Lung (tissue), 12 donors: ENCODE results near the gene STRIP1. TPM values are rescaled to one million over a fixed set of nuclear protein-coding genes. Genes with fewer than 3 reads are reported as not detected.
A peak's percentile ranks its signal among the peaks of the same experiment; 100 is the strongest.

Source experiments
- ATAC-seq: fragments of 200-7000 bp; cut with Tn5 transposase; one replicate; pipeline ENCODE4 v1.9.1; 2020; ENCODE audit warnings: moderate number of reproducible peaks; ENCODE audit not compliant: insufficient read depth, low FRiP score
- DNase-seq, 3 donors: peaks; one replicate each; pipeline ENCODE4 v3.0.0-alpha.2; 2013 to 2017
- H3K27ac ChIP-seq, 2 donors: one replicate each; pipeline ENCODE4 v1.5.1; 2013; ENCODE audit warnings: mild to moderate bottlenecking in 2 of 2, moderate library complexity in 2 of 2, control low read depth in 1 of 2, inconsistent platforms in 1 of 2, low read depth in 1 of 2, low read length in 1 of 2
- H3K27me3 ChIP-seq, 3 donors: one replicate each; pipeline ENCODE4 v1.5.1; 2013; ENCODE audit warnings: low read length in 2 of 3; ENCODE audit not compliant: control insufficient read depth in 3 of 3, insufficient read depth in 3 of 3
- H3K36me3 ChIP-seq, 4 donors: one replicate each; pipeline ENCODE4 v1.5.1; 2013; ENCODE audit warnings: low read length in 4 of 4, mild to moderate bottlenecking in 1 of 4, moderate library complexity in 1 of 4; ENCODE audit not compliant: control insufficient read depth in 4 of 4, insufficient read depth in 4 of 4
- H3K4me1 ChIP-seq, 5 donors: one replicate each; pipeline ENCODE4 v1.5.1; 2013; ENCODE audit warnings: low read length in 5 of 5, mild to moderate bottlenecking in 2 of 5, moderate library complexity in 1 of 5; ENCODE audit not compliant: control insufficient read depth in 5 of 5, insufficient read depth in 5 of 5
- H3K4me3 ChIP-seq: one replicate; pipeline ENCODE4 v1.5.1; 2013; ENCODE audit warnings: mild to moderate bottlenecking, control low read depth, moderate library complexity
- H3K9ac ChIP-seq, 2 donors: one replicate each; pipeline ENCODE4 v1.5.1; 2013; ENCODE audit warnings: low read length in 2 of 2, control low read depth in 1 of 2; ENCODE audit not compliant: insufficient read depth in 1 of 2
- H3K9me3 ChIP-seq, 4 donors: one replicate each; pipeline ENCODE4 v1.5.1; 2013; ENCODE audit warnings: low read length in 3 of 4, mild to moderate bottlenecking in 1 of 4, moderate library complexity in 1 of 4; ENCODE audit not compliant: control insufficient read depth in 4 of 4, insufficient read depth in 3 of 4
- WGBS, 2 donors: extraction: QIAGEN DNeasy Blood & Tissue Kit; methylation state at CpG; one replicate each; pipeline ENCODE4 v1.1.7; 2013; 5-methylcytosine and 5-hydroxymethylcytosine counted together
- polyA plus RNA-seq, 2 donors: library from polyadenylated mRNA; stranded (reverse); fragments of 200-250 nt; gene quantifications; one replicate each; pipeline ENCODE4 v1.2.1, GENCODE V29; 2013
- total RNA-seq, 2 donors: library from RNA; depleted of rRNA in 1 of 2; stranded (reverse); fragments of >200 nt in 1 of 2; gene quantifications; one replicate each; pipeline ENCODE4 v1.2.1, GENCODE V29; 2014 to 2021
- TF ChIP-seq, protein P1 (sequence below): IDR thresholded peaks from 2 replicates; pipeline ENCODE4 v1.5.1; 2012; ENCODE audit warnings: mild to moderate bottlenecking; ENCODE audit errors: control extremely low read depth, extremely low read depth
- donor health status: control.
- donor health status: control.
- donor health status: Bipolar disorder and iron deficiency.
- donor health status: healthy.
- donor health status: DM: yes; HTN: yes; CAD: no.

Gene STRIP1
- total and polyA plus RNA-seq, 4 donors: 11.7 to 68.2 (median 28.5) TPM

DNA sequence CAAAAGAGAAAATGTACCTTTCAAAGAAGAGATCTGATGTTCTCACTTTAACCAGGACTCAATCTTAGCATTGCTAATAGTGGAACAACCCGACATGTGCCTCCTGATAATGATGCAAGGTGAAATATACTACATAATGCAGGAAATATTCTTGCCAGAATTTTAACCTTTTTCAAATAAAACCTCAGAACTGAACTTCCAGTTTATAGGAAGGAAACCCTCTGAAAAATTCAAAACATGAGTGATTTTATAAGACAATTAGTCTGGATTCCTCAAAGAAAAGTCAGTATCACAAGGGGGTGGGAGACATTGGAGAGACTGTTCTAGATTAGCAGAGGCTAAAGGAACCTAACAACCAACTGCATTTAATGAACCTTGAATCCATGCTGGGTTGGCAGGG lies 31.7 kb upstream of the STRIP1 start:
- Histone ChIP-seq H3K9me3 (no peaks in the 10 kb centered on the region), H3K4me3 (no peak overlapping the region), H3K9ac (no peak overlapping the region), H3K27ac (no peak overlapping the region), H3K36me3 (no peaks in the 10 kb centered on the region), H3K27me3 (no peaks in the 10 kb centered on the region), H3K4me1 (peaks cover 3 to 36% (median 31%) of the 10 kb centered on the region in 5 donors)
- TF ChIP-seq, protein P1, sequence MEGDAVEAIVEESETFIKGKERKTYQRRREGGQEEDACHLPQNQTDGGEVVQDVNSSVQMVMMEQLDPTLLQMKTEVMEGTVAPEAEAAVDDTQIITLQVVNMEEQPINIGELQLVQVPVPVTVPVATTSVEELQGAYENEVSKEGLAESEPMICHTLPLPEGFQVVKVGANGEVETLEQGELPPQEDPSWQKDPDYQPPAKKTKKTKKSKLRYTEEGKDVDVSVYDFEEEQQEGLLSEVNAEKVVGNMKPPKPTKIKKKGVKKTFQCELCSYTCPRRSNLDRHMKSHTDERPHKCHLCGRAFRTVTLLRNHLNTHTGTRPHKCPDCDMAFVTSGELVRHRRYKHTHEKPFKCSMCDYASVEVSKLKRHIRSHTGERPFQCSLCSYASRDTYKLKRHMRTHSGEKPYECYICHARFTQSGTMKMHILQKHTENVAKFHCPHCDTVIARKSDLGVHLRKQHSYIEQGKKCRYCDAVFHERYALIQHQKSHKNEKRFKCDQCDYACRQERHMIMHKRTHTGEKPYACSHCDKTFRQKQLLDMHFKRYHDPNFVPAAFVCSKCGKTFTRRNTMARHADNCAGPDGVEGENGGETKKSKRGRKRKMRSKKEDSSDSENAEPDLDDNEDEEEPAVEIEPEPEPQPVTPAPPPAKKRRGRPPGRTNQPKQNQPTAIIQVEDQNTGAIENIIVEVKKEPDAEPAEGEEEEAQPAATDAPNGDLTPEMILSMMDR: no peak
- ATAC-seq (no peak), DNase-seq (no peak)
- WGBS, 2 donors: 79 to 94% methylated on average over 1 of the region's 1 CpG

DNA sequence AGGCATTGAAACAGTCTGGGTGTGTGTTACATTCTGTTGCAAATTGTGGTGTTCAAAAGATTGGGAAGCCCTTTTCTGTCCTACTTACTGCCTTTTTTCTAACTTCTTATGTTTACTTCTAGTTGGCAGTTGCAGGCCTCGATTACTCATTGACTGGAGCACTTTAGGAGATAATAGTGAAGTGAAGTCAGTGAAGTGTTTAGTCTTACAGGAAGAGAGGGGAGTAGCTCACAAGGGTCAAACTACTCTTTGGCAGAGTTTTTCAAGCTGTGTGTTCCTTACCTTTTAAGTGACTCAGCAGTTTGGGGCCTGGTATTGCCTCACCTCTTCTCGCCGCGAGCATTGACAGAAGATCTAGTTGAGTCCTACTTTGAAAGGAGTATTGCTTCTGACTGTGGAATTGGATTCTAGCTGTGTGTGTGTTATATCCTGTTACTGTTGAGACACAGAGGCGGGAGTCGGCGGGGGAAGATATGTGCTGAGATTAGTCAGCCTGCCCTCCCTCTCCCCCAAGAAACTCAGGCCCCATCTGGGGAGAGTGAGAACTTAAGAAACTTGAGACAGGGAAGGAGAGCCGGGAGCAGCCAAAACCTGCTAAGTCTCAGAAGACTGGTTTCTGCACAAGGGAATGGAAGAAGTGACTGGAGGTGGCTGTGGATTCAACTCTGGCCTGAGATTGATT lies 30.5 kb upstream of the STRIP1 start:
- Histone ChIP-seq H3K4me1 (peaks cover 3 to 35% (median 31%) of the 10 kb centered on the region in 5 donors), H3K36me3 (peaks cover 0 to under 1% (median under 1%) of the 10 kb centered on the region in 4 donors), H3K9me3 (no peaks in the 10 kb centered on the region), H3K9ac (peak overlapping the region in 1 of 2 donors; percentile 63), H3K27ac (peak overlapping the region; percentile 71 to 72), H3K27me3 (no peaks in the 10 kb centered on the region), H3K4me3 (no peak overlapping the region)
- ATAC-seq (peak; percentile 91), DNase-seq (peak; percentile 70 to 88 (median 82))
- TF ChIP-seq, protein P1: no peak
- 7 to 10% methylated on average over 8 of the region's 8 CpGs for WGBS, 2 donors

DNA sequence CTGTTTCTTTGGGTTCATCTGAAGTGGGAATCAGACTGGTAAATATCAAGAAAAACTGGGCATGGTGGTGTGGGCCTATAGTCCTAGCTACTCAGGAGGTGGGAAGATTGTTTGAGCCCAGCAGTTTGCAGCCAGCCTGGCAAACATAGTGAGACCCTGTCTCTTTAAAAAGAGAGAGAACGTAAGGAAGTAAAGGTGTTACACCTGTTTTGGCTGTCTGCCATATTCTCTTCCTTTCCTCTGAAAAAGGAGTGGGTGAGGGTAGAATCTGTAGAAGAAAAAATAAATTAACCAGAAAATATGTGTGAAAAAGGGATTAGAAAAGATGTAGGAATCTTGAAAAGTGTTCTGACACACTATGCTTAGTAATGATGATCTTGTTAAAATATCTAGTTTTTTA lies 29.8 kb upstream of the STRIP1 start:
- H3K4me3 ChIP-seq: no peak overlapping the region
- ATAC-seq (no peak), DNase-seq (peak in 2 of 3 donors; percentile 26 to 49)
- H3K4me1 ChIP-seq: peaks cover 3 to 35% (median 31%) of the 10 kb centered on the region in 5 donors
- 53 to 71% methylated on average over 1 of the region's 1 CpG for WGBS, 2 donors
- TF ChIP-seq, protein P1: no peak
- no peaks in the 10 kb centered on the region for H3K27me3 ChIP-seq
- peaks cover 2 to 7% (median 4%) of the 10 kb centered on the region in 4 donors for H3K36me3 ChIP-seq
- peak overlapping the region in 1 of 2 donors; percentile 63 for H3K9ac ChIP-seq
- peak overlapping the region; percentile 71 to 72 for H3K27ac ChIP-seq
- H3K9me3 ChIP-seq: no peaks in the 10 kb centered on the region
